GM21367 (cell line): ENCODE measurements around the gene PPFIBP2.
A peak's percentile ranks its signal among the peaks of the same experiment; 100 is the strongest.

ENCODE experiments used
- ATAC-seq: cut with Tn5 transposase; IDR thresholded peaks from one replicate; pipeline ENCODE4 v1.9.1; 2021; ENCODE audit not compliant: unreplicated experiment

Gene PPFIBP2

DNA sequence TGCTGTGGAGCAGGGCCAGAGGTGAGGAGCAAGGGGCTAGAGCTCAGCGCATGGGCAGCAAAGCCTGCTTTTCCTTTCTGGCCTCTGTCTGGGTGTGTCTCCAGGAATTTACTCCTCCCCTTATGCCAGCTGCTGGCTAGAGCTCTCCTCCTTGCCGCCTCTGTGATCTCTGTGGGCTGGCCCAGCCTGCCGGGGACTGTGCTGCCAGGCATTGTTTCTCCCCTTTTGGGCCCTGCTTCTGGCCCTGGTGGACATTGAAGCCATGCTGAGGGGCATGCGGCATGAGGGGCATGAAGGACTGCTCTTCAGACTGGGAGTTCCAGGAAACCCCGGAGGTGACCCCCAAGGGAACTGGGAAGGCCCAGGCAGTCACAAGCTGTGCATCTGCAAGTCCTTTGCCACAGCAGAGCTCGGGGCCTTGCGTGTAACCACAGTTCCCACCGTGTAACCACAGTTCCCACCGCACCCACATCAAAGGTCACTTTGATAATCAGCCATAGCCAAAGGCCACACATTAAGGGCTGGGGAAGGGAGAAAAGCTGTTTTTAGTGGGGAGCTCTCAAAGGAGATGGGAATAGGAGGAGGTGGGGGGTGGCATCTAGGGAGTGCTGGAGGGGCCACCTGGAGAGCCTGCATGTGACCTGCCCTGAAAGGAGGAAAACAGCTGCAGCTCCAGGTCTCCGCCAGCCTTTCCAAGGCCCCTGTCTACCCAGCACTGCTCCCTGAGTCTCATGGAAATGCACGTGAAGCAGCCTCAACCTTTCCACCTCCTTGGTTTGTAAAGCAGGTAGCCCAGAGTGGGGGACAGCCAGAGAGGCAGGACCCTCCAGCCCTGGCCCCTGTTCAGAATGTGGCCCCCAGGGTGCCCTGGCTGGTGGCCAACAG is 62.3 kb downstream of the PPFIBP2 start:
- no peak for ATAC-seq

GRCh38 chr11:7576726-7577290 is 63.0 kb downstream of the PPFIBP2 start:
- no peak for ATAC-seq

GRCh38 chr11:7577291-7578190 is 63.7 kb downstream of the PPFIBP2 start:
- no peak for ATAC-seq

DNA sequence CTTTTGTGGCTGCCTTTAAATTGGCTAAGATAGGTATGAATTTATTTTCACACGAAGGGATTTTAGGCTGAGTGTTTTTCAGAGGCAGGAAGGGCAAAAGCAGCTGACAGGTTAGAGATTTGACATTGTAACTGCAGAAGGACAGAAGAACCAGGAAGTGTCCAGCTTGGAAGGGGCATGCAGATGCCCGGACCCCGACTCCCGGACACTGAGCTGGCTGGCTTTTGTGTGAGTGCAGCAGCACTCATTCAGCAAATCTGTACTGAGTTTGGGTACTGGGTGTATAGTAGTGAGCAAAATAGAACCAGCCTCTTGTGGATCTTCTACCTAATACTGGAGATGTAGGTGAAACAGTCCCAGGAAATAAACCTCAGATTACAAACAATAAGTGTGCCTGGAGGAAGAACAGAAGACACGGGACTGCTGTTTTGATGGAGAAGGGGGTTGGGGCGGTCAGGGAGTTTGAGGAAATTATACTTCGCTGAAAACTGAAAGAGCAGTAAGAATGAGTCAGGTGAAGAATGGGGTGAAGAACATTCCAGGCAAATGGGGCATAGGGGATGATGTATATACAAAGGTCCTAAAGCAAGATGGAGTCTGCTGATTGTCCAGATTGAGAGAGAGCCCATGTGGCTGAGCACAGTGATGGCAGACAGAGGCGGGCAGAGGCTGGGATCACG is 64.6 kb downstream of the PPFIBP2 start:
- no peak for ATAC-seq

DNA sequence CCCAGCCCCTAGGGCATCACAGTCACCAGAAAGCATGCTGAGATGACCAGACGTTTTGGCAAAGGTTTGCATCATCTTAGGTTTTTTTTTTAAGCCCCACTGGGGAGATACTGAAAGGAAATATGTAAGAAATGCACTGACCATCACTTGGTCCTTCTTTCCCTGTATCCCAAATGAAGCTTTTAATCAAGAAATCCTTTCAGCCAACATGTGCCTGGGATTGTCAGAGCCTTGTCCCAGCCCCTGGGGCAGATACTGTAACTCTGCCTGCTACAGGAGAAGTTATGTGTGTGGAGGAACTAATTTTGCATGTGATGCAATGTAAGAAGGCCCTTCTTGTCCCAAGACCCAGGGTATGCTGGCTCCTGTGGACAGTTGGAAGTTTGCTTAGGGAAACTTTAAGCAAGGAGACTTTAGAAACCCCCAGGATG is 65.6 kb downstream of the PPFIBP2 start:
- ATAC-seq, result no peak

GRCh38 chr11:7581021-7581590 is 67.3 kb downstream of the PPFIBP2 start:
- ATAC-seq, result no peak

DNA sequence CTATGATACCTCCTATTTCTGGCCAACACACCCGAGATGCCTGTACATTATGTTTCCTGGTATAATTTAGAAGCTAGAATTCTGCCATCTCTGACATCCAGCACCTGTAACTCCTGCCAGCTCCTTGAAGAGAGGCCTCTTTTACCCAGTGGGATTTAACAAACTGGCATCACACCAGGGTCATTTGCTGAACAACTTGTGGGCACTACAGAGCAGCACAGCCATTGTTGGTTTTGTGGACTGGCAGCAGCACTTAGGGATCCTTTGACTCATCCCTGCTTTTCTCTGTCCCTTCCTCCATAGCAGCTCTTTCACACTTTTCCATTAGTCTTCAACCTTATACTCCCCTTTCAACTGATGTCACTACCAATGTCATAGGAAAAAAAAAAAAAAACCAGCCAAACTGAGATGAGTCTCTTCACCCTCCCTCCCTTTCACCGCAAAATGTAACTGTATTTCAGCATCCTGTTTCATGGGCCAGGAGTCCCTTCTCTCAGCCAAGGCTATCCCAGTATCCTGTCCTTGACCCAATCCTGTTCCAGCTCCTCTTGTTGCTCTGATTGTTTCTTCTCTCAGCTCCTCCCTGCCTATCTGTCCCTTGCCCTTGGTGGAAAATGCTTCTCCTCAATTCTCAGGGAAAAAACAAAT is 68.7 kb downstream of the PPFIBP2 start:
- no peak for ATAC-seq

GRCh38 chr11:7583248-7583647 is 69.4 kb downstream of the PPFIBP2 start:
- no peak for ATAC-seq

GRCh38 chr11:7584910-7585309 is 71.1 kb downstream of the PPFIBP2 start:
- ATAC-seq, result no peak

- no peak for ATAC-seq
These were observed 72.0 kb downstream of the PPFIBP2 start for GRCh38 chr11:7585816-7586215.

DNA sequence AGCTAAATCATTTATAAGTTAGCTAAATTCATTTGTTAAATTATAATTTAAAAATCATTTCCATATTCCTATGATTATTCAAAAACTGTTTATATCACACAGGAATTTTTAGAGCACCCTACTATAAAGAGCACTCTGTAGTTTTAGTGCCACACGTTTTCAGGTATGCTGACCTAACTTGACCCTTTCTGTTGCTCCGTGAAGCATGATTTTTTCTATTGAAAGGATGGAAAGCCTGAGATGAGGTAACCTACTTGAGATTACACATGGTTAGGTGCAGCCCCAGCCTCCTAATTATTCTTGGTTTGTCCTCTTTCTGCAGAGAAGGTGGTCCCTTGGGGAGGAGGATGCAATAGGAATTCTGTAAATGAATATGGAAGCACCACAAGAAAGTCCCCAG is 72.6 kb downstream of the PPFIBP2 start:
- ATAC-seq, result no peak

- ATAC-seq, result no peak
These were observed 73.9 kb downstream of the PPFIBP2 start for GRCh38 chr11:7587712-7588111.

- no peak for ATAC-seq
These were observed 76.1 kb downstream of the PPFIBP2 start for GRCh38 chr11:7589861-7590260.

DNA sequence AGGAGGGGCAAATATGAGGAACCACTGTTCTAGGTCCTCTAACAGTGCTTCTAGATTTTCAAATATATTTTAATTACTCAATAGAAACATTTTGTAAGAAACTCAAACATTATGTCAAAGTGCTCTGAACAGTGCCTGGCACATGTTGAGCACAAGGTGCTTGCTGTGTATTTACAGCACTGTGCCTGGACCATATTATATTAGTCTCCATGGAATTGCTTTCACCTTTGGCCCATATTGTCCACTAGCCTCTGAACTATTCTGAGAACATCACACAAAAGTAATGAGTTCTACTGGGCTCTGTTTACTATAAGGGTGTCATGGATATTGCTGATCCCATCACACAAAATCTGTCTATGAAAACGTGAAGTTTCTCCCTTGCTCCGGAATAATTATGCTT is 76.7 kb downstream of the PPFIBP2 start:
- ATAC-seq, result no peak

- ATAC-seq, result no peak
These were observed 77.5 kb downstream of the PPFIBP2 start for GRCh38 chr11:7591107-7591894.

DNA sequence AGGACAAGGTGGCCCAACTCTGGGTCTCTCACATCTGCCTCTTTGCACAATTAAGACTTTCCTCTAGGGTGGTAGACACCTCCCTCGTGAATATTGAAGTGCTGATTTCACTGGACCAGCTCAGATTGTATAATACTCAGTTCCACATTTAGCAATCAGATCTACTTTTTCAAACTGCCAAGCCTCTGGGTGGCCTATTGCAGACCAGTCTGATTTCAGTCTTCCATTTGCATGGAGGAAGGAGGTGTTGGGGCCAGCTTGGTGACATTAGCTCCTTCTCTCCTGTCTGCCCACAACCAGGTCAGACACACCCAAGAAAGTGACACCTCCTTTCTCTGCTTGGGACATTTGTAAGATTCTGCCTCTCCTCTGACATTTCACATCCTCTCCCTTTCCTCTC is 78.2 kb downstream of the PPFIBP2 start:
- peak; percentile 44 for ATAC-seq

DNA sequence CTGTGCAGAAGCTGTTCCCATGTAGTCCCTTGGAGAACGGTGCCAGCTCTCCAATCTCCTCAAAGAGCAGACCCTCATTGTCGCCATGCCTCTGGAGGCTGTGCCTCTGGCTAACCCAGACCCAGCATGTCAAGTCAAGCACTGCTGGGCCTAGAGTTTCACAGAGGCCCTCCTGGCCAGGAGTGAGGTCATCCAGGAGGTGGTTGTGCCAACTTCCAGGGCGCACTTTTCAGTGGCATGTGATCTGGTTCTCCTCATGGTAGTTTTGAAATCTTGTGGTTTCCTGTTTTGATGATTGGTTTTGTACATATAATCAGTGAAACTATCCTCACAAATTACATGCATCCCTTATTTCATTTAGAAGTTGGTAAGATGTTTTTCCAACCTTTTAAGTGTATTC is 78.9 kb downstream of the PPFIBP2 start:
- no peak for ATAC-seq

DNA sequence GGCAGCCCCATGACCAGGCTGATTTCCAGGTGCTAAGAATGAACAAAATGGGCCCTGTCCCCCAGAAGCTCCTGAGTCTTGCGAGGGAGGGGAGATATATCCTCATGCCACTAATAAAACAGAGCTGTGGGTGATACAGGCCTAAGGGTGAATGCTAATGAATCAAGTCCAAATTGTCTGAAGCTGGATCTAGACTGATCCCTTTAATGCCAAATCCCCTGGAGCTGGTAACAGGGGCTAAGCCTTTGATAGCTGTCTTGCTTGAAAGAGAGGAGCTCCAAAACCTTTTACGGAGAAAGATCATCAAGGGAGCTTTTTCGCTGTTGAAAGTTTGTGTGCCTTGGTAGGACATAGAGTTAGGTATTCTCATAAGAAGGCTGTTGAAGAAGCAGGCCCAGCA is 79.7 kb downstream of the PPFIBP2 start:
- ATAC-seq, result no peak
